ENCODE results near the gene SOX5.

DNA sequence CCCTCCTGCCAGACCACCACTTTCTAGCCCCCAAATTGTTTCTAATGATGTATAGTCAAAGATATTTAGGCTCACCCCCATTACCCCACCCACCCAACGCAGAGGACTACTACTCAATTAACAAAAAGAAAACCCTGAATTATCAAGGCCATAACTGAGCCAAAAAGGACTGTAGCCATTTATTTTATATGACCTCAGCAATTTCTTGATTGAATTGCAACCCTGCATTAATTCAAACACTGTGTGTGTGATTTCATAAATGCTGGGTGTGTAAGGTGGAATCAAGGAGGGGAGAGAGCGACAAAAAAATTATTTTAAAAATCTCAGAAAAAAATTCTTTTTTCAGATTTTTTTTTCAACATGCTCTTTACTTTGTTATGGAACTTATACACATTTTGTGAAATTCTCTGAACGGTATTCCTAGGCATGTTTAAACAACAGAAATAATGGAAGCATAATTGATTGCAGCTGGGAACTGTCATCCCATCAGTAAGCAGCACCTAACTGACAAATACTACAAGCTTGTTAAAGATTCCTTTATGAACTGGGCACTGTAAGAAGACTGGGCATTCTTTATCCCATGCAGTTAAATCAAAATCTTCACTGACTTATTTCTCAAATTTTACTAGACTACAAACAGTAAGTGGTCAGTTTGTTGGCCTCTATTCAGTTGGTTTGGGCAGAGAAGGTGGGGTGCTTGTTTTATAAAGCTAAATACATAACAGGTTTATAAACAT lies 179.1 kb downstream of the SOX5 start:
- TF ChIP-seq, protein P1, sequence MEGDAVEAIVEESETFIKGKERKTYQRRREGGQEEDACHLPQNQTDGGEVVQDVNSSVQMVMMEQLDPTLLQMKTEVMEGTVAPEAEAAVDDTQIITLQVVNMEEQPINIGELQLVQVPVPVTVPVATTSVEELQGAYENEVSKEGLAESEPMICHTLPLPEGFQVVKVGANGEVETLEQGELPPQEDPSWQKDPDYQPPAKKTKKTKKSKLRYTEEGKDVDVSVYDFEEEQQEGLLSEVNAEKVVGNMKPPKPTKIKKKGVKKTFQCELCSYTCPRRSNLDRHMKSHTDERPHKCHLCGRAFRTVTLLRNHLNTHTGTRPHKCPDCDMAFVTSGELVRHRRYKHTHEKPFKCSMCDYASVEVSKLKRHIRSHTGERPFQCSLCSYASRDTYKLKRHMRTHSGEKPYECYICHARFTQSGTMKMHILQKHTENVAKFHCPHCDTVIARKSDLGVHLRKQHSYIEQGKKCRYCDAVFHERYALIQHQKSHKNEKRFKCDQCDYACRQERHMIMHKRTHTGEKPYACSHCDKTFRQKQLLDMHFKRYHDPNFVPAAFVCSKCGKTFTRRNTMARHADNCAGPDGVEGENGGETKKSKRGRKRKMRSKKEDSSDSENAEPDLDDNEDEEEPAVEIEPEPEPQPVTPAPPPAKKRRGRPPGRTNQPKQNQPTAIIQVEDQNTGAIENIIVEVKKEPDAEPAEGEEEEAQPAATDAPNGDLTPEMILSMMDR (IDR thresholded peaks at IDR 0.05): no peak
- TF ChIP-seq POLR2A (IDR thresholded peaks at IDR 0.05): no peak
